Measurements from ENCODE around the gene AMFR.

AMFR gene

GRCh38 chr16:56328276-56329022 is 96.9 kb downstream of the AMFR start:
- no peak for DNase-seq

GRCh38 chr16:56327929-56328258 is 97.5 kb downstream of the AMFR start:
- DNase-seq = no peak

GRCh38 chr16:56327071-56327928 is 98.0 kb downstream of the AMFR start:
- DNase-seq = no peak

GRCh38 chr16:56325956-56326355 is 99.4 kb downstream of the AMFR start:
- DNase-seq = no peak

GRCh38 chr16:56324406-56324805 is 100.9 kb downstream of the AMFR start:
- no peak for DNase-seq

- DNase-seq = no peak
Observed at GRCh38 chr16:56321571-56321970, 103.8 kb downstream of the AMFR start.

GRCh38 chr16:56320811-56321558 is 104.4 kb downstream of the AMFR start:
- DNase-seq = no peak

GRCh38 chr16:56320056-56320455 is 105.3 kb downstream of the AMFR start:
- DNase-seq = no peak

GRCh38 chr16:56319376-56319775 is 106.0 kb downstream of the AMFR start:
- DNase-seq = no peak

GRCh38 chr16:56318827-56319140 is 106.6 kb downstream of the AMFR start:
- no peak for DNase-seq

GRCh38 chr16:56317998-56318826 is 107.1 kb downstream of the AMFR start:
- peak; percentile 77 for DNase-seq

- DNase-seq = no peak
Observed at GRCh38 chr16:56316545-56316944, 108.8 kb downstream of the AMFR start.

- no peak for DNase-seq
Observed at GRCh38 chr16:56315955-56316354, 109.4 kb downstream of the AMFR start.

- no peak for DNase-seq
Observed at GRCh38 chr16:56314244-56314850, 111.0 kb downstream of the AMFR start.

- DNase-seq = no peak
Observed at GRCh38 chr16:56312556-56312955, 112.8 kb downstream of the AMFR start.

GRCh38 chr16:56312028-56312300 is 113.4 kb downstream of the AMFR start:
- DNase-seq = no peak
